Measurements from ENCODE around the gene SYT12. TPM values are rescaled to one million over a fixed set of nuclear protein-coding genes. Genes with fewer than 3 reads are reported as not detected.

SYT12 gene
- total RNA-seq, 4 donors from 2014 or later = 0.04 TPM; not detected in 3

- H3K4me3 ChIP-seq = no peak overlapping the region
- H3K36me3 ChIP-seq = no peaks in the 10 kb centered on the region
- H3K4me1 ChIP-seq = no peaks in the 10 kb centered on the region
- no peaks in the 10 kb centered on the region for H3K9me3 ChIP-seq
- no peak for ATAC-seq
- no peaks in the 10 kb centered on the region for H3K27me3 ChIP-seq
- TF ChIP-seq POLR2A (IDR thresholded peaks at IDR 0.05) (no peak), POLR2AphosphoS5 (IDR thresholded peaks at IDR 0.05) (no peak), EP300 (IDR thresholded peaks at IDR 0.05) (no peak)
- TF ChIP-seq, protein P1, sequence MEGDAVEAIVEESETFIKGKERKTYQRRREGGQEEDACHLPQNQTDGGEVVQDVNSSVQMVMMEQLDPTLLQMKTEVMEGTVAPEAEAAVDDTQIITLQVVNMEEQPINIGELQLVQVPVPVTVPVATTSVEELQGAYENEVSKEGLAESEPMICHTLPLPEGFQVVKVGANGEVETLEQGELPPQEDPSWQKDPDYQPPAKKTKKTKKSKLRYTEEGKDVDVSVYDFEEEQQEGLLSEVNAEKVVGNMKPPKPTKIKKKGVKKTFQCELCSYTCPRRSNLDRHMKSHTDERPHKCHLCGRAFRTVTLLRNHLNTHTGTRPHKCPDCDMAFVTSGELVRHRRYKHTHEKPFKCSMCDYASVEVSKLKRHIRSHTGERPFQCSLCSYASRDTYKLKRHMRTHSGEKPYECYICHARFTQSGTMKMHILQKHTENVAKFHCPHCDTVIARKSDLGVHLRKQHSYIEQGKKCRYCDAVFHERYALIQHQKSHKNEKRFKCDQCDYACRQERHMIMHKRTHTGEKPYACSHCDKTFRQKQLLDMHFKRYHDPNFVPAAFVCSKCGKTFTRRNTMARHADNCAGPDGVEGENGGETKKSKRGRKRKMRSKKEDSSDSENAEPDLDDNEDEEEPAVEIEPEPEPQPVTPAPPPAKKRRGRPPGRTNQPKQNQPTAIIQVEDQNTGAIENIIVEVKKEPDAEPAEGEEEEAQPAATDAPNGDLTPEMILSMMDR (IDR thresholded peaks at IDR 0.05) = no peak
- H3K27ac ChIP-seq = no peak overlapping the region
- WGBS, 2 donors (ENCODE audit: low coverage in 1 of 2) = 87 to 96% methylated on average over 4 of the region's 6 CpGs
Observed at GRCh38 chr11:67099831-67100324, 76.9 kb downstream of the SYT12 start.

Other genes starting within 250 kb of the SYT12 start
- gene RCE1, start 179.7 kb upstream of the SYT12 start, total RNA-seq = 10 to 100 TPM in 3 of 4 donors, 1 to 10 TPM in 1; 9.5 to 14.8 (median 11.7) TPM
- gene LRFN4, start 166.1 kb upstream of the SYT12 start, total RNA-seq = 10 to 100 TPM in 2 of 4 donors, 1 to 10 TPM in 2; 7.1 to 17.5 (median 9.2) TPM
- 1 to 10 TPM; 4.7 to 7.0 (median 5.6) TPM for gene PC, start 64.8 kb upstream of the SYT12 start, total RNA-seq
- gene C11orf86, start 47.8 kb upstream of the SYT12 start, total RNA-seq = not detected
- gene RHOD, start 33.7 kb downstream of the SYT12 start, total RNA-seq = 10 to 100 TPM; 12.4 to 29.7 (median 23.6) TPM
- 10 to 100 TPM; 35.4 to 68.0 (median 48.3) TPM for gene KDM2A, start 96.1 kb downstream of the SYT12 start, total RNA-seq
- 10 to 100 TPM; 44.0 to 76.9 (median 64.8) TPM for gene GRK2, start 243.3 kb downstream of the SYT12 start, total RNA-seq

Measured in gastroesophageal sphincter (tissue), 4 donors.